Prostate gland (tissue), 2 donors: Measurements from ENCODE around the gene MAP4K5.

Experiments used
- POLR2A ChIP-seq: fragments of 450-650 bp; IDR thresholded peaks from one replicate; pipeline ENCODE4 v1.6.1; 2016; ENCODE audit warnings: antibody characterized with exemption, mild to moderate bottlenecking
- POLR2AphosphoS5 ChIP-seq: sonication (generic); formaldehyde crosslinking; IDR thresholded peaks from one replicate; pipeline ENCODE4 v1.6.1; 2017; ENCODE audit warnings: antibody characterized with exemption
- TF ChIP-seq, protein P1 (sequence below), 4 experiments: fragments of 200-600 bp in 2 of 4; fragments of 450-650 bp in 2 of 4; sonication (generic) in 2 of 4; IDR thresholded peaks; 1 replicate in 3 of 4; 2 replicates in 1 of 4; pipeline ENCODE4 v1.5.1; 2016 to 2019; ENCODE audit warnings: antibody characterized with exemption in 4 of 4, mild to moderate bottlenecking in 2 of 4, moderate library complexity in 2 of 4

DNA sequence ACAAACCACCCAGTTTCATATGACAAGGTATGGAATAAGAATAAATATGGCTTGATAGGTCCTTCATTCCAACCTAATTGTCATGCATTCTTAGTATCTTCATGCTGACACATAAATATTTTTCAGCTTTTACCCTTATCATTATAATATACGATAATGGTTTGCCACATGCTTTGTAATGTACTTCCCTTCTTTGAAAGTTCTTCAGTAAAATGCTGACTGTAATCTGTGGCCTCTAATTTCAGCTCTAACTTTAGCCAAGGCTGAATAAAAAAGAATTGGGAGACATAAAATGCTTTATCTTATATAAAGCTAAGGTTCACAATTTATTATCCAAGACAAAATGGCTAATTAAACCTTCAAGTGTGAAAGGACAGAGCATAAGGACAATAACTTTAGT lies 2.6 kb upstream of the MAP4K5 start:
- TF ChIP-seq POLR2AphosphoS5 = no peak
- TF ChIP-seq, protein P1, sequence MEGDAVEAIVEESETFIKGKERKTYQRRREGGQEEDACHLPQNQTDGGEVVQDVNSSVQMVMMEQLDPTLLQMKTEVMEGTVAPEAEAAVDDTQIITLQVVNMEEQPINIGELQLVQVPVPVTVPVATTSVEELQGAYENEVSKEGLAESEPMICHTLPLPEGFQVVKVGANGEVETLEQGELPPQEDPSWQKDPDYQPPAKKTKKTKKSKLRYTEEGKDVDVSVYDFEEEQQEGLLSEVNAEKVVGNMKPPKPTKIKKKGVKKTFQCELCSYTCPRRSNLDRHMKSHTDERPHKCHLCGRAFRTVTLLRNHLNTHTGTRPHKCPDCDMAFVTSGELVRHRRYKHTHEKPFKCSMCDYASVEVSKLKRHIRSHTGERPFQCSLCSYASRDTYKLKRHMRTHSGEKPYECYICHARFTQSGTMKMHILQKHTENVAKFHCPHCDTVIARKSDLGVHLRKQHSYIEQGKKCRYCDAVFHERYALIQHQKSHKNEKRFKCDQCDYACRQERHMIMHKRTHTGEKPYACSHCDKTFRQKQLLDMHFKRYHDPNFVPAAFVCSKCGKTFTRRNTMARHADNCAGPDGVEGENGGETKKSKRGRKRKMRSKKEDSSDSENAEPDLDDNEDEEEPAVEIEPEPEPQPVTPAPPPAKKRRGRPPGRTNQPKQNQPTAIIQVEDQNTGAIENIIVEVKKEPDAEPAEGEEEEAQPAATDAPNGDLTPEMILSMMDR (IDR thresholded peaks at IDR 0.05) = no peak
- TF ChIP-seq POLR2A = no peak
